Epithelial cell of proximal tubule (primary cell): ENCODE results near the gene CKS2. TPM values are rescaled to one million over a fixed set of nuclear protein-coding genes. Genes with fewer than 3 reads are reported as not detected.
"Not testable (repeated sequence)": the region's sequence is repeated elsewhere in the genome, so short reads cannot be mapped to it uniquely, and the experiment has no call there.

Experiments used
- DNase-seq: peaks from one replicate; pipeline ENCODE4 v3.0.0-alpha.2; 2011; ENCODE audit warnings: low read depth
- H3K4me3 ChIP-seq: 2 replicates; pipeline ENCODE4 v1.5.1; 2011; ENCODE audit warnings: low read depth, mild to moderate bottlenecking, low read length
- CTCF ChIP-seq: conservative IDR thresholded peaks from 2 replicates; pipeline ENCODE4 v1.5.1; 2012; ENCODE audit warnings: low read depth, mild to moderate bottlenecking, low read length
- total RNA-seq: library from RNA; depleted of rRNA; stranded (reverse); fragments of >200 nt; gene quantifications from 2 replicates; pipeline ENCODE4 v1.2.3, GENCODE V29; 2015

The CKS2 gene
- total RNA-seq, 1 donor from 2014 or later, result 414 TPM

GRCh38 chr9:89278997-89279739 is 31.8 kb upstream of the CKS2 start:
- DNase-seq, result peak; percentile 26
- no peak overlapping the region for H3K4me3 ChIP-seq
- TF ChIP-seq CTCF, result peak; percentile 72

- no peak for DNase-seq
- H3K4me3 ChIP-seq, result no peak overlapping the region
- no peak for TF ChIP-seq CTCF
These were observed 29.9 kb upstream of the CKS2 start for GRCh38 chr9:89281106-89281505.

GRCh38 chr9:89282248-89282968 is 28.6 kb upstream of the CKS2 start:
- not testable (repeated sequence) for DNase-seq
- peak overlapping the region; percentile 8 for H3K4me3 ChIP-seq

GRCh38 chr9:89284076-89284475 is 26.9 kb upstream of the CKS2 start:
- TF ChIP-seq CTCF, result no peak
- no peak for DNase-seq
- no peak overlapping the region for H3K4me3 ChIP-seq

- DNase-seq, result no peak
- no peak overlapping the region for H3K4me3 ChIP-seq
- TF ChIP-seq CTCF, result no peak
These were observed 19.3 kb upstream of the CKS2 start for GRCh38 chr9:89291741-89292140.

- H3K4me3 ChIP-seq, result no peak overlapping the region
- DNase-seq, result no peak
- TF ChIP-seq CTCF, result no peak
These were observed 18.0 kb upstream of the CKS2 start for GRCh38 chr9:89293014-89293413.

GRCh38 chr9:89295400-89295799 is 15.6 kb upstream of the CKS2 start:
- DNase-seq, result no peak
- no peak overlapping the region for H3K4me3 ChIP-seq
- TF ChIP-seq CTCF, result no peak

GRCh38 chr9:89301996-89302395 is 9.0 kb upstream of the CKS2 start:
- DNase-seq, H3K4me3 ChIP-seq: not testable (repeated sequence)
